Panc1 (cell line): Measurements from ENCODE around the gene KCNC3.

Source experiments
- POLR2AphosphoS5 ChIP-seq: IDR thresholded peaks from 2 replicates; pipeline ENCODE4 v1.6.1; 2012; ENCODE audit warnings: mild to moderate bottlenecking, low read depth, low read length, moderate library complexity
- SIN3A ChIP-seq: IDR thresholded peaks from 2 replicates; pipeline ENCODE4 v1.6.1; 2012; ENCODE audit warnings: low read depth, mild to moderate bottlenecking, low read length, moderate library complexity, borderline replicate concordance; ENCODE audit not compliant: insufficient read depth
- TF ChIP-seq, protein P1 (sequence below): fragments of 450-650 bp; IDR thresholded peaks from 2 replicates; pipeline ENCODE4 v1.5.1; 2017; ENCODE audit warnings: mild to moderate bottlenecking
- TF ChIP-seq, protein P2 (sequence below), 2 experiments: IDR thresholded peaks; 2 replicates each; pipeline ENCODE4 v1.6.1; 2011 to 2012; ENCODE audit warnings: low read depth in 2 of 2, control low read depth in 1 of 2, low read length in 1 of 2, mild to moderate bottlenecking in 1 of 2, moderate library complexity in 1 of 2; ENCODE audit not compliant: insufficient read depth in 1 of 2

DNA sequence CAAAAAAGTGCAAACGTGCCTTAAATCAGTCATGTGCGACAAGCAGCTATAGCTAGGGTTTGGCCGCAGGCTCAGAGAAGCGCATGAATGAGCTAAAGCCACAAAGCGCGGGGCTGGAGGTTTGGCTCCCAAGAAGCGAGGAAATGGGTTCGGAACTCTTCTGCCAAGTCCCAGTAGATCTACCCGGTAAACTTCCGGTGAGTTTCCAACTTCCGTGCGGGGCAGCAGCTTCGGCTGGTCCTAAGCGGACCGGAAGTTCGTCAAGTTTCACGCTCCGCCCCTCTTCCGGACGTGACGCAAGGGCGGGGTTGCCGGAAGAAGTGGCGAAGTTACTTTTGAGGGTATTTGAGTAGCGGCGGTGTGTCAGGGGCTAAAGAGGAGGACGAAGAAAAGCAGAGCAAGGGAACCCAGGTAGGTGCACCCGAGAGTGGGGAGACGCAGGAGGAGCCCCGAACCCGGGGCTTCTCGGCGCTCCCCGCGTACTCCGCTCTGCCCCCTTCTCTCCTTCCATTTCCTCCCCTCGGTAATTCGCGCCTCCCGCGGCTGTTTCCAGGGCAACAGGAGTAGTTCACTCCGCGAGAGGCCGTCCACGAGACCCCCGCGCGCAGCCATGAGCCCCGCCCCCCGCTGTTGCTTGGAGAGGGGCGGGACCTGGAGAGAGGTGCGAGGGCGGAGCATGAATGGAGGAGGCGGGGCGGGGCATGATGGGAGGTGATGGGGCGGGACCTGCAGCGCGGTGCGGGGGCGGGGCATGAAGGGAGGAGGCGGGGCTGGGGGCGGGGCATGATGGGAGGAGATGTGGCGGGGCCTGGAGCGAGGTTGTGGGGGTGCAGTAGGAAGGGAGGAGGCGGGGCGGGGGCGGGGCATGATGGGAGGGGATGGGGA, 47.2 kb upstream of the KCNC3 start, which contains the start of gene NR1H2:
- TF ChIP-seq, protein P1, sequence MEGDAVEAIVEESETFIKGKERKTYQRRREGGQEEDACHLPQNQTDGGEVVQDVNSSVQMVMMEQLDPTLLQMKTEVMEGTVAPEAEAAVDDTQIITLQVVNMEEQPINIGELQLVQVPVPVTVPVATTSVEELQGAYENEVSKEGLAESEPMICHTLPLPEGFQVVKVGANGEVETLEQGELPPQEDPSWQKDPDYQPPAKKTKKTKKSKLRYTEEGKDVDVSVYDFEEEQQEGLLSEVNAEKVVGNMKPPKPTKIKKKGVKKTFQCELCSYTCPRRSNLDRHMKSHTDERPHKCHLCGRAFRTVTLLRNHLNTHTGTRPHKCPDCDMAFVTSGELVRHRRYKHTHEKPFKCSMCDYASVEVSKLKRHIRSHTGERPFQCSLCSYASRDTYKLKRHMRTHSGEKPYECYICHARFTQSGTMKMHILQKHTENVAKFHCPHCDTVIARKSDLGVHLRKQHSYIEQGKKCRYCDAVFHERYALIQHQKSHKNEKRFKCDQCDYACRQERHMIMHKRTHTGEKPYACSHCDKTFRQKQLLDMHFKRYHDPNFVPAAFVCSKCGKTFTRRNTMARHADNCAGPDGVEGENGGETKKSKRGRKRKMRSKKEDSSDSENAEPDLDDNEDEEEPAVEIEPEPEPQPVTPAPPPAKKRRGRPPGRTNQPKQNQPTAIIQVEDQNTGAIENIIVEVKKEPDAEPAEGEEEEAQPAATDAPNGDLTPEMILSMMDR = no peak
- TF ChIP-seq SIN3A (peak; percentile 78; the same call in 1 of the 2 replicates), POLR2AphosphoS5 (peak; percentile 79)
- TF ChIP-seq, protein P2, sequence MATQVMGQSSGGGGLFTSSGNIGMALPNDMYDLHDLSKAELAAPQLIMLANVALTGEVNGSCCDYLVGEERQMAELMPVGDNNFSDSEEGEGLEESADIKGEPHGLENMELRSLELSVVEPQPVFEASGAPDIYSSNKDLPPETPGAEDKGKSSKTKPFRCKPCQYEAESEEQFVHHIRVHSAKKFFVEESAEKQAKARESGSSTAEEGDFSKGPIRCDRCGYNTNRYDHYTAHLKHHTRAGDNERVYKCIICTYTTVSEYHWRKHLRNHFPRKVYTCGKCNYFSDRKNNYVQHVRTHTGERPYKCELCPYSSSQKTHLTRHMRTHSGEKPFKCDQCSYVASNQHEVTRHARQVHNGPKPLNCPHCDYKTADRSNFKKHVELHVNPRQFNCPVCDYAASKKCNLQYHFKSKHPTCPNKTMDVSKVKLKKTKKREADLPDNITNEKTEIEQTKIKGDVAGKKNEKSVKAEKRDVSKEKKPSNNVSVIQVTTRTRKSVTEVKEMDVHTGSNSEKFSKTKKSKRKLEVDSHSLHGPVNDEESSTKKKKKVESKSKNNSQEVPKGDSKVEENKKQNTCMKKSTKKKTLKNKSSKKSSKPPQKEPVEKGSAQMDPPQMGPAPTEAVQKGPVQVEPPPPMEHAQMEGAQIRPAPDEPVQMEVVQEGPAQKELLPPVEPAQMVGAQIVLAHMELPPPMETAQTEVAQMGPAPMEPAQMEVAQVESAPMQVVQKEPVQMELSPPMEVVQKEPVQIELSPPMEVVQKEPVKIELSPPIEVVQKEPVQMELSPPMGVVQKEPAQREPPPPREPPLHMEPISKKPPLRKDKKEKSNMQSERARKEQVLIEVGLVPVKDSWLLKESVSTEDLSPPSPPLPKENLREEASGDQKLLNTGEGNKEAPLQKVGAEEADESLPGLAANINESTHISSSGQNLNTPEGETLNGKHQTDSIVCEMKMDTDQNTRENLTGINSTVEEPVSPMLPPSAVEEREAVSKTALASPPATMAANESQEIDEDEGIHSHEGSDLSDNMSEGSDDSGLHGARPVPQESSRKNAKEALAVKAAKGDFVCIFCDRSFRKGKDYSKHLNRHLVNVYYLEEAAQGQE (IDR thresholded peaks at IDR 0.05; ENCODE audit: insufficient read depth in 1 of 2, low read depth in 2 of 2, low read length in 1 of 2) = no peak
